Tibial nerve (tissue), 3 donors: ENCODE results near the gene SART3.

Experiments
- POLR2A ChIP-seq, 2 donors: fragments of 450-650 bp; IDR thresholded peaks; one replicate each; pipeline ENCODE4 v1.6.1; 2017; ENCODE audit warnings: antibody characterized with exemption in 2 of 2, mild to moderate bottlenecking in 2 of 2, moderate library complexity in 2 of 2
- TF ChIP-seq, protein P1 (sequence below), 5 experiments: fragments of 200-600 bp in 3 of 5; fragments of 450-650 bp in 2 of 5; sonication (generic) in 3 of 5; IDR thresholded peaks; one replicate each; pipeline ENCODE4 v1.5.1; 2016 to 2019; ENCODE audit warnings: antibody characterized with exemption in 5 of 5, mild to moderate bottlenecking in 3 of 5, moderate library complexity in 2 of 5

- TF ChIP-seq, protein P1, sequence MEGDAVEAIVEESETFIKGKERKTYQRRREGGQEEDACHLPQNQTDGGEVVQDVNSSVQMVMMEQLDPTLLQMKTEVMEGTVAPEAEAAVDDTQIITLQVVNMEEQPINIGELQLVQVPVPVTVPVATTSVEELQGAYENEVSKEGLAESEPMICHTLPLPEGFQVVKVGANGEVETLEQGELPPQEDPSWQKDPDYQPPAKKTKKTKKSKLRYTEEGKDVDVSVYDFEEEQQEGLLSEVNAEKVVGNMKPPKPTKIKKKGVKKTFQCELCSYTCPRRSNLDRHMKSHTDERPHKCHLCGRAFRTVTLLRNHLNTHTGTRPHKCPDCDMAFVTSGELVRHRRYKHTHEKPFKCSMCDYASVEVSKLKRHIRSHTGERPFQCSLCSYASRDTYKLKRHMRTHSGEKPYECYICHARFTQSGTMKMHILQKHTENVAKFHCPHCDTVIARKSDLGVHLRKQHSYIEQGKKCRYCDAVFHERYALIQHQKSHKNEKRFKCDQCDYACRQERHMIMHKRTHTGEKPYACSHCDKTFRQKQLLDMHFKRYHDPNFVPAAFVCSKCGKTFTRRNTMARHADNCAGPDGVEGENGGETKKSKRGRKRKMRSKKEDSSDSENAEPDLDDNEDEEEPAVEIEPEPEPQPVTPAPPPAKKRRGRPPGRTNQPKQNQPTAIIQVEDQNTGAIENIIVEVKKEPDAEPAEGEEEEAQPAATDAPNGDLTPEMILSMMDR (IDR thresholded peaks at IDR 0.05), result no peak
- no peak for TF ChIP-seq POLR2A (IDR thresholded peaks at IDR 0.05)
Measured at GRCh38 chr12:108589840-108590229, 28.9 kb upstream of the SART3 start.
